H7 (cell line): ENCODE results near the gene HCRT. TPM values are rescaled to one million over a fixed set of nuclear protein-coding genes. Genes with fewer than 3 reads are reported as not detected.
"Not testable (repeated sequence)": the region's sequence is repeated elsewhere in the genome, so short reads cannot be mapped to it uniquely, and the experiment has no call there.

Source experiments
- DNase-seq: peaks from one replicate; pipeline ENCODE4 v3.0.0; 2012
- H3K27me3 ChIP-seq: 2 replicates; pipeline ENCODE4 v1.6.0; 2011; ENCODE audit warnings: mild to moderate bottlenecking, low read length; ENCODE audit not compliant: control insufficient read depth, insufficient read depth
- H3K36me3 ChIP-seq: replicated peaks from 2 replicates; pipeline ENCODE4 v1.5.1; 2011; ENCODE audit warnings: low read length; ENCODE audit not compliant: control insufficient read depth, insufficient read depth
- H3K4me3 ChIP-seq: 2 replicates; pipeline ENCODE4 v1.5.1; 2011; ENCODE audit warnings: low read depth, mild to moderate bottlenecking, control low read depth, low read length, moderate library complexity; ENCODE audit not compliant: insufficient read depth
- total RNA-seq: library from RNA; depleted of rRNA; stranded (reverse); fragments of >200 nt; shearing (Covaris generic); gene quantifications from 2 replicates; pipeline ENCODE4 v1.2.3, GENCODE V29; 2014; rRNA removed

HCRT gene, protein sequence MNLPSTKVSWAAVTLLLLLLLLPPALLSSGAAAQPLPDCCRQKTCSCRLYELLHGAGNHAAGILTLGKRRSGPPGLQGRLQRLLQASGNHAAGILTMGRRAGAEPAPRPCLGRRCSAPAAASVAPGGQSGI
- 0.26 TPM in 1 of 2 replicates, not detected in the other for total RNA-seq

GRCh38 chr17:42184713-42185620 lies at the start of gene HCRT:
Gene HCRT (minus strand): TSS chr17:42185452. CDS start chr17:42185365, 87 bp downstream.
- no peak for DNase-seq
- no peak within 1 kb of the TSS; the same call in 1 of the 2 replicates for H3K4me3 ChIP-seq
- H3K36me3 ChIP-seq = no peaks in the 10 kb centered on the region
- peaks cover 46% of the 10 kb centered on the region for H3K27me3 ChIP-seq

DNA sequence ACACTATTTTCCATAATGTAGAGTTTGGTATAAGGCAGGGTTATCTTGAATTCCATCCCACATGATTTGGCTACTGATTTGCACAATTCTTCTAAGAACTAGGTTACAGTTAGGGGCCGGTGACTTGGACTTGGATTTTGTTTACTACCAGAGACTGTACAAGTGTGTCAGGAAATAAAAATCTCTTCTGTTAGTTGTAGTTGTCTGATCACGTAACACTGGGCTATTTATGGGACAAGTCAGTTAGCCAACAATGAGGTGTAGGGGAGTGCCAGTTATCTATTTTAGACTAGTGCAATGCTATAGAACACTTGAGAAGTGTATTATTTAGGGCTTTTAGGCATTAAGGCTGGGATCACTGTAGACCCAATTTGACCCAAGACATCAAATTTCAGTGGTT lies 48.7 kb upstream of the HCRT start:
- H3K36me3 ChIP-seq = no peaks in the 10 kb centered on the region
- no peaks in the 10 kb centered on the region for H3K27me3 ChIP-seq
- H3K4me3 ChIP-seq = no peak overlapping the region
- no peak for DNase-seq

GRCh38 chr17:42233156-42233555 lies 47.9 kb upstream of the HCRT start:
- H3K36me3 ChIP-seq = no peaks in the 10 kb centered on the region
- DNase-seq = no peak
- H3K4me3 ChIP-seq = no peak overlapping the region
- no peaks in the 10 kb centered on the region for H3K27me3 ChIP-seq

GRCh38 chr17:42230225-42230624 lies 45.0 kb upstream of the HCRT start:
- no peak overlapping the region for H3K4me3 ChIP-seq
- DNase-seq = no peak
- H3K36me3 ChIP-seq = peaks cover 1% of the 10 kb centered on the region
- no peaks in the 10 kb centered on the region for H3K27me3 ChIP-seq

DNA sequence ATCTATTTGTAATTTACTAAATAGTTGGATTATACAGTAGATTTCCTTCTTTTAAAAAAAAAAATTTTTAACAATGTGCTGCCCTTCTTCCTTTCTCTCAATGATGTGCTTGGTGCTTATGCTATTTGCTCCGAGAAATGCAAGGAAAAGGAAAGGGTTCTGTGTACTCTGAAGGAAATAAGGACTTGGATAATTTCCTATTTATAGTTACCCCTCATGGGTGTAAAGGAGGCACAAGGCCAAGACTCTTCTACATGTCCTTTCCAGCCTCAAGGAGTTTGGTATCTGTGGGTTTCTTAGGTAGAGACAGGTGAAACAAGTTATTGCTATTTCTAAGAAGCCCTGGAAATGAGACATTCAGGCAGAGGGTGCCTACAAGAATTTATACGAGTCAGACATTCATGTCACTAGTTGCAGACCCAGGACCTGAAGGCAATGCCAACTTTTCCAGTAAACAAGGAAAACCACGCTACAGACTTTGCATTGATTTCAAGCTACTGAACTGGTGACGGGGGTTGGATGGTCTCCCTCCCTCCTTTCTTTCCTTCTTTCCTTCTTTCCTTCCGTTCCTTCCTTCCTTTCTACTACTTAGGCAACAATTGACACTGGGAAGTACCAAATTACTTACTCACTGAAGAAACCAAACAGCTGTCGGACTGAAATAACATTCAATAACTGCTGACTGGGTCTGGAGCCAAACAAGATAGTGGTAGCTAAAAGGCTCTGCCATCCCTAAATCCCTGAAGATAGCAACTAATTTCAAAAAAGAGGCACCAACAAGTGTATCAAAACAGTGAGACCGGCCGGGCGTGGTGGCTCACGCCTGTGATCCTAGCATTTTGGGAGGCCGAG lies 42.8 kb upstream of the HCRT start:
- DNase-seq = no peak
- no peaks in the 10 kb centered on the region for H3K27me3 ChIP-seq
- no peak overlapping the region for H3K4me3 ChIP-seq
- peaks cover 5% of the 10 kb centered on the region for H3K36me3 ChIP-seq

- Histone ChIP-seq H3K27me3 (no peaks in the 10 kb centered on the region), H3K36me3 (peaks cover 12% of the 10 kb centered on the region), H3K4me3 (no peak overlapping the region)
- DNase-seq = no peak
Measured at GRCh38 chr17:42225646-42226045, 40.4 kb upstream of the HCRT start.

- Histone ChIP-seq H3K27me3 (no peaks in the 10 kb centered on the region), H3K36me3 (peaks cover 12% of the 10 kb centered on the region), H3K4me3 (no peak overlapping the region)
- DNase-seq = no peak
Measured at GRCh38 chr17:42224651-42225050, 39.4 kb upstream of the HCRT start.

DNA sequence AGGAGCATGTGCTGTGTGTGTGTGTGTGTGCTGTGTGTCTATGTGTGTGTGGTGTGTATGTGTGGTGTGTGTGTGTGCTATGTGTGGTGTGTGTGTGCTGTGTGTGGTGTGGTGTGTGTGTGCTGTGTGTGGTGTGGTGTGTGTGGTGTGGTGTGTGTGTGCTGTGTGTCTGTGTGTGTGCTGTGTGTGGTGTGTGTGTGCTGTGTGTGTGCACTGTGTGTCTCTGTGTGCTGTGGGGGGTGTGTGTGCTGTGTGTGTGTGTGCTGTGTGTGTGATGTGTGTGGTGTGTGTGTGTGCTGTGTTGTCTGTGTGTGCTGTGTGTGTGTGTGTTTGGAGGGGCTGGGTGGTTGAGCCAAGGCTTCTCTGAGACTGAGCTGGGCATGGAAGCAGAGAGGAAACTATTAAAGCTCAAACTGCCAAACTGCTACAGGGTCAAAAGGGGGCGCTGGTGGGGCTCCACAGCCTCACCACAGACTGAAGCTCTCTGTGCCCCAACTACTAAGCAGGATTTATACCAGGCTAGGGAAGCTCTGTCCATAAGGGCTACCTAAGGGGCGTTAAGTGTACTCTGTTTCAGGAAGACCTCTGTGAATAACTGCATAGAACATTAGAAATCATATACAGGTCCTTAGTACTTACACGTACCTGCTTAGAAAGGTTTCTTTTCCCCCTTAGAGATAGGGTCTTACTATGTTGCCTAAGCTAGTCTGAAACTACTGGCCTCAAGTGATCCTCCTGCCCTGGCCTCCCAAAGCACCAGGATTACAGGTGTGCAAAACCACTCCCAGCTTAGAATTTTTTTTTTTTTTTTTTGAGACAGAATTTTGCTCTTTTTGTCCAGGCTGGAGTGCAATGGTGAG lies 36.9 kb upstream of the HCRT start:
- H3K4me3 ChIP-seq = no peak overlapping the region
- peak; percentile 81 for DNase-seq
- peaks cover 16% of the 10 kb centered on the region for H3K36me3 ChIP-seq
- H3K27me3 ChIP-seq = no peaks in the 10 kb centered on the region

DNA sequence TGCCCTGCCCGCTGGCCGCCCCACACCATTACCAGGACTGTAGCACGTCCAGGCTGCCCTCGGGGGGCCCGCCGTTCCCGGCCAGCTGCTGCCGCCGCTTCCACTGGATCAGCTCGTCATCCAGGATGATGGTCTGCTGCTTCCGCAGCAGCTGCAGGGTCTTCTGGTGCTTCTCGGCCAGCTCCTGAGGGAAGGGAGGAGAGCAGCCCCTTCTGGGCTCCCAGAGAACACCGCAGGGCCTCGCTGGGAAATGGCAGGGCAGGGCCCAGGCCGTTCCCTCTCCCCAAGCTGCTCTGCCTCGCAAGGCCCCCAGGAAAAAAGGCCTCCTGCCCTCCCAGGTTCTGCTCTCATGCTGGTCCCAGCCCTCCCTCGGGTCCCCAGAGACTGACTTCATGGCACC lies 34.0 kb upstream of the HCRT start:
- peaks cover 26% of the 10 kb centered on the region for H3K36me3 ChIP-seq
- not testable (repeated sequence) for H3K27me3 ChIP-seq, H3K4me3 ChIP-seq, DNase-seq

DNA sequence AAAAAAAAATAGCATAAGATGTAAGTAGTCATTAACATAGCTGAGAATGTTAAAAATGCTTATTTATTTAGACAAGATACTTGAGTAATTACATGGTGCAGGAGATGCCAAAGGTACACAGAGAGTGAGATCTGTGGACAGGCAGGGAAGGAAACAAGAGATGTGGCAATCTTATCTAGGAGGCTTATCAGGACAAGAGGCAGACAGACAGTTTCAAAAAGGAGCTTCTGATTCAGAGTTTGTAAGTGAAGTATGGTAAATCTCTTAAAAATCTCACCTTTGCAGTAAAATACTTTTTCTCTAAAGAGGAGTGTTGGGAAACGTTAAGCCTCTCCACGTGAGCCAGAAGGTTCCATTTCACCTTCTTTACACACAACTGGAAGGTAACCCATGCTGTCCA lies 28.9 kb upstream of the HCRT start:
- DNase-seq = no peak
- Histone ChIP-seq H3K4me3 (no peak overlapping the region), H3K27me3 (no peaks in the 10 kb centered on the region), H3K36me3 (peaks cover 26% of the 10 kb centered on the region)

GRCh38 chr17:42212382-42212781 lies 27.1 kb upstream of the HCRT start:
- Histone ChIP-seq H3K4me3 (no peak overlapping the region), H3K36me3 (peaks cover 23% of the 10 kb centered on the region), H3K27me3 (no peaks in the 10 kb centered on the region)
- DNase-seq = no peak

DNA sequence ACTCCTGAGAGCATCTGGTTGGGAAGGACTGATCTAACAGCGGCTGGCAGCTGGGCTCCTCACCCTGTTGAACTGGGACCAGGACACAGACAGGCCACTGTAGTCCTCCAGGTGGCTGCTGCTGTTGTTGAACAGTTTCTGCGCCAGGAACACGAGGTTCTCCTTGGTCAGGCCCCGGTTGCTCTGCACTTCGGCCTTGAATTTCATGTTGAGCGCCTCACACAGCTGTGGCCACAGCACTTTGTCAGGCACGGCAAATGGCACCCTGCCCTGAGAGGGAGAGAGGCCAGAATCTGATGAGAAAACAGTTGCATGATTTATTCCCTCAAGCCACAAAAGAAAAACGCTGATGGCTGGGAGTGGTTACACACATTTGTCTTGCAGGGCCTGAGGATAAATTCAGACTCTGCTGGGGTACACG lies 26.7 kb upstream of the HCRT start:
- H3K36me3 ChIP-seq = peaks cover 21% of the 10 kb centered on the region
- not testable (repeated sequence) for DNase-seq, H3K4me3 ChIP-seq, H3K27me3 ChIP-seq

DNA sequence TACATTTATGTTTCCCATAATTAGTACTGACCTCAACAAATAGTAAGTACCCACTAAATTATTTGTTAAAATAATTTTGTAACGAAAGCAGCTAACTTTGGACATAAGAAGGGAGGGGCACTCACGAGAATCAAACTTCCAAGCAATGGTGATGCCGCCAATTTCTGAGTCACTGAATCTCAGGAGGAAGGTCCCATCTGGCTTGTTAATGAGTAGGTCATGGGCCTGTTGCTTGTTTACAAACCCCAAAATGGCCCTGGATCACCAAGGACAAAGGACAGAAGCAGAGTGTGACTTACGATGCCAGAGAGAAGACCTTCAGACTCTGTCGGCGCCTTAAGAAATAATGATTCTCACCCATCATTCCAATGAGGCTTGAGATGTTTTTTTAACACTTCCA lies 24.8 kb upstream of the HCRT start:
- H3K36me3 ChIP-seq = peaks cover 14% of the 10 kb centered on the region
- H3K27me3 ChIP-seq = no peaks in the 10 kb centered on the region
- H3K4me3 ChIP-seq = no peak overlapping the region
- no peak for DNase-seq

- H3K27me3 ChIP-seq, H3K4me3 ChIP-seq, DNase-seq: not testable (repeated sequence)
- H3K36me3 ChIP-seq = peaks cover 16% of the 10 kb centered on the region
Measured at GRCh38 chr17:42206153-42206612, 20.9 kb upstream of the HCRT start.
